Common myeloid progenitor, CD34-positive (primary cell): ENCODE data around the gene RPL36A. TPM values are rescaled to one million over a fixed set of nuclear protein-coding genes. Genes with fewer than 3 reads are reported as not detected.

Experiments used
- CTCF ChIA-PET: fragments of 350-600 bp; sonication (Branson Sonifier 250); formaldehyde crosslinking; loops from one replicate; lab custom pipeline; 2021; ENCODE audit warnings: antibody characterized with exemption; lab: Charles Lee
- POLR2A ChIA-PET: fragments of 350-600 bp; sonication (Branson Sonifier 250); formaldehyde crosslinking; loops from one replicate; lab custom pipeline; 2021; ENCODE audit warnings: antibody characterized with exemption; lab: Charles Lee
- DNase-seq, 3 donors: peaks; one replicate each; pipeline versions ENCODE4 v3.0.0 to v3.0.0-alpha.2; 2013
- H3K27ac ChIP-seq, 2 experiments: 1 replicate in 1 of 2; 2 replicates in 1 of 2; pipeline ENCODE4 v1.7.0; 2013; ENCODE audit warnings: inconsistent platforms in 2 of 2, low read length in 2 of 2, mild to moderate bottlenecking in 2 of 2, low read depth in 1 of 2, moderate library complexity in 1 of 2; ENCODE audit not compliant: severe bottlenecking in 2 of 2, insufficient read depth in 1 of 2, poor library complexity in 1 of 2
- H3K27me3 ChIP-seq, 5 experiments: replicated peaks in 2 of 5; 1 replicate in 3 of 5; 2 replicates in 2 of 5; pipeline versions ENCODE4 v1.6.1 to v1.7.0; 2013; ENCODE audit warnings: low read length in 4 of 5, mild to moderate bottlenecking in 2 of 5, moderate library complexity in 2 of 5, inconsistent platforms in 1 of 5; ENCODE audit not compliant: insufficient read depth in 5 of 5, control insufficient read depth in 4 of 5
- H3K36me3 ChIP-seq, 4 experiments: 1 replicate in 2 of 4; 2 replicates in 2 of 4; pipeline versions ENCODE4 v1.6.1 to v1.7.0; 2013; ENCODE audit warnings: low read length in 3 of 4, control low read depth in 1 of 4, mild to moderate bottlenecking in 1 of 4; ENCODE audit not compliant: control insufficient read depth in 4 of 4, insufficient read depth in 4 of 4
- H3K4me1 ChIP-seq, 4 experiments: 1 replicate in 3 of 4; 2 replicates in 1 of 4; pipeline versions ENCODE4 v1.6.1 to v1.7.1; 2013; ENCODE audit warnings: low read length in 3 of 4, mild to moderate bottlenecking in 3 of 4, control low read depth in 1 of 4, inconsistent platforms in 1 of 4, moderate library complexity in 1 of 4; ENCODE audit not compliant: control insufficient read depth in 4 of 4, insufficient read depth in 4 of 4; ENCODE audit errors: control extremely low read depth in 1 of 4
- H3K4me3 ChIP-seq, 7 experiments: 1 replicate in 4 of 7; 2 replicates in 3 of 7; pipeline versions ENCODE4 v1.5.1 to v1.7.0; 2013; ENCODE audit warnings: mild to moderate bottlenecking in 7 of 7, low read length in 6 of 7, moderate library complexity in 6 of 7, inconsistent platforms in 2 of 7, low read depth in 2 of 7, control low read depth in 1 of 7; ENCODE audit not compliant: insufficient read depth in 4 of 7, control insufficient read depth in 1 of 7; ENCODE audit errors: extremely low read depth in 1 of 7
- H3K9me3 ChIP-seq, 5 experiments: 1 replicate in 4 of 5; 2 replicates in 1 of 5; pipeline versions ENCODE4 v1.6.1 to v1.7.1; 2013; ENCODE audit warnings: low read length in 4 of 5, mild to moderate bottlenecking in 2 of 5, inconsistent platforms in 1 of 5, low read depth in 1 of 5, moderate library complexity in 1 of 5; ENCODE audit not compliant: control insufficient read depth in 4 of 5, insufficient read depth in 2 of 5; ENCODE audit errors: control extremely low read depth in 1 of 5
- WGBS: methylation state at CpG from one replicate; pipeline ENCODE4 v1.1.5; 2013; ENCODE audit not compliant: insufficient coverage; 5-methylcytosine and 5-hydroxymethylcytosine counted together
- polyA plus RNA-seq: library from polyadenylated mRNA; unstranded; fragments of 120-200 nt; gene quantifications from one replicate; pipeline ENCODE4 v1.2.1, GENCODE V29; 2013

Gene RPL36A
- polyA plus RNA-seq, result 3,776 TPM

GRCh38 chrX:101390664-101391525 lies at the start of gene RPL36A:
Gene RPL36A (plus strand): TSS chrX:101391011. CDS start chrX:101391044, 33 bp downstream.
- peak within 1 kb of the TSS; percentile 38 to 85 (median 71) for H3K4me3 ChIP-seq
- no peaks in the 10 kb centered on the region for H3K9me3 ChIP-seq
- peak; percentile 92 to 94 (median 94) for DNase-seq
- CTCF ChIA-PET, result interaction anchor here (0.8 to 2.1 kb wide), 6 partner anchors 12 to 43 kb away, joined by 3 to 10 read pairs (median 3); no protein-coding TSS in a partner anchor
- H3K27me3 ChIP-seq, result peaks cover 0 to 4% (median 0%) of the 10 kb centered on the region in 5 experiments
- 34% methylated on average over 38 of the region's 47 CpGs for WGBS
- peak within 1 kb of the TSS; percentile 75 to 77 for H3K27ac ChIP-seq
- POLR2A ChIA-PET, result interaction anchor here (0.5 to 1.3 kb wide), 5 partner anchors 17 to 762 kb away, joined by 3 to 6 read pairs (median 4); partner anchors contain the start of genes GLA, HNRNPH2 and TIMM8A
- peaks cover 2 to 8% (median 5%) of the 10 kb centered on the region in 4 experiments for H3K36me3 ChIP-seq
- peaks cover 7 to 26% (median 16%) of the 10 kb centered on the region in 4 experiments for H3K4me1 ChIP-seq

GRCh38 chrX:101347859-101348451 lies 42.9 kb upstream of the RPL36A start:
- Histone ChIP-seq H3K36me3 (peaks cover 4 to 14% (median 5%) of the 10 kb centered on the region in 4 experiments), H3K9me3 (no peaks in the 10 kb centered on the region), H3K27ac (peak overlapping the region; percentile 8 to 76), H3K4me1 (peaks cover 0 to 14% (median 2%) of the 10 kb centered on the region in 4 experiments), H3K4me3 (peak overlapping the region; percentile 50 to 90 (median 78)), H3K27me3 (peaks cover 0 to 4% (median 0%) of the 10 kb centered on the region in 5 experiments)
- CTCF ChIA-PET, result interaction anchor here (0.7 kb wide), 1 partner anchor 43 kb away, joined by 3 read pairs; the partner anchor contains the start of gene RPL36A
- DNase-seq, result no peak
- POLR2A ChIA-PET, result interaction anchor here (0.6 kb wide), 1 partner anchor 722 kb away, joined by 3 read pairs; no protein-coding TSS in a partner anchor
- 39% methylated on average over 9 of the region's 14 CpGs for WGBS

- H3K4me1 ChIP-seq, result peaks cover 0 to 14% (median 2%) of the 10 kb centered on the region in 4 experiments
- no peaks in the 10 kb centered on the region for H3K9me3 ChIP-seq
- 38% methylated on average over 40 of the region's 55 CpGs for WGBS
- ChIA-PET POLR2A (interaction anchor here (0.9 kb wide), 1 partner anchor 42 kb away, joined by 3 read pairs; the partner anchor contains the start of gene RPL36A), CTCF (no interaction called here)
- H3K4me3 ChIP-seq, result peak within 1 kb of the TSS; percentile 50 to 90 (median 78)
- DNase-seq, result peak; percentile 51 to 76 (median 67)
- H3K27ac ChIP-seq, result peak within 1 kb of the TSS; percentile 70 to 76
- H3K36me3 ChIP-seq, result peaks cover 0 to 18% (median 5%) of the 10 kb centered on the region in 4 experiments
- H3K27me3 ChIP-seq, result peaks cover 0 to 4% (median 0%) of the 10 kb centered on the region in 5 experiments
These were observed 42.2 kb upstream of the RPL36A start, which contains the start of gene TIMM8A for GRCh38 chrX:101348452-101349192. Gene TIMM8A (minus strand): TSS chrX:101348742. CDS start chrX:101348664, 78 bp downstream.

GRCh38 chrX:101349193-101349562 lies 41.6 kb upstream of the RPL36A start:
- Histone ChIP-seq H3K27me3 (peaks cover 0 to 4% (median 0%) of the 10 kb centered on the region in 5 experiments), H3K36me3 (peaks cover 0 to 17% (median 8%) of the 10 kb centered on the region in 4 experiments), H3K4me1 (peaks cover 0 to 14% (median 2%) of the 10 kb centered on the region in 4 experiments), H3K9me3 (no peaks in the 10 kb centered on the region), H3K4me3 (peak overlapping the region; percentile 50 to 90 (median 78)), H3K27ac (peak overlapping the region; percentile 70 to 76)
- CTCF ChIA-PET, result no interaction called here
- POLR2A ChIA-PET, result interaction anchor here (0.9 kb wide), 1 partner anchor 41 kb away, joined by 3 read pairs; the partner anchor contains the start of gene RPL36A
- DNase-seq, result no peak
- WGBS, result 49% methylated on average over 2 of the region's 4 CpGs

GRCh38 chrX:101357166-101357795 lies 33.5 kb upstream of the RPL36A start:
- Histone ChIP-seq H3K27me3 (no peaks in the 10 kb centered on the region), H3K27ac (no peak overlapping the region), H3K4me3 (no peak overlapping the region), H3K9me3 (no peaks in the 10 kb centered on the region), H3K36me3 (peaks cover 3 to 62% (median 31%) of the 10 kb centered on the region in 4 experiments), H3K4me1 (no peaks in the 10 kb centered on the region)
- POLR2A ChIA-PET, result no interaction called here
- CTCF ChIA-PET, result interaction anchor here (1.1 to 2.2 kb wide), 2 partner anchors 24 to 33 kb away, joined by 3 to 6 read pairs; partner anchors contain the start of gene RPL36A
- peak in 2 of 3 donors; percentile 16 to 23 for DNase-seq
- WGBS, result 54% methylated on average over 3 of the region's 5 CpGs

- H3K4me3 ChIP-seq, result no peak overlapping the region
- WGBS, result no CpG with 5 or more reads among the region's 1 CpG
- no peaks in the 10 kb centered on the region for H3K9me3 ChIP-seq
- H3K27me3 ChIP-seq, result no peaks in the 10 kb centered on the region
- peaks cover 3 to 57% (median 31%) of the 10 kb centered on the region in 4 experiments for H3K36me3 ChIP-seq
- no peak overlapping the region for H3K27ac ChIP-seq
- no peaks in the 10 kb centered on the region for H3K4me1 ChIP-seq
- CTCF ChIA-PET, result no interaction called here
- DNase-seq, result no peak
- POLR2A ChIA-PET, result no interaction called here
These were observed 30.8 kb upstream of the RPL36A start for GRCh38 chrX:101359966-101360365.
